ENCODE measurements around the gene SETD1B. TPM values are rescaled to one million over a fixed set of nuclear protein-coding genes. Genes with fewer than 3 reads are reported as not detected.
A peak's percentile ranks its signal among the peaks of the same experiment; 100 is the strongest.

SETD1B gene
- total RNA-seq, 2 experiments from 2014 or later = 32.6 to 34.1 TPM

DNA sequence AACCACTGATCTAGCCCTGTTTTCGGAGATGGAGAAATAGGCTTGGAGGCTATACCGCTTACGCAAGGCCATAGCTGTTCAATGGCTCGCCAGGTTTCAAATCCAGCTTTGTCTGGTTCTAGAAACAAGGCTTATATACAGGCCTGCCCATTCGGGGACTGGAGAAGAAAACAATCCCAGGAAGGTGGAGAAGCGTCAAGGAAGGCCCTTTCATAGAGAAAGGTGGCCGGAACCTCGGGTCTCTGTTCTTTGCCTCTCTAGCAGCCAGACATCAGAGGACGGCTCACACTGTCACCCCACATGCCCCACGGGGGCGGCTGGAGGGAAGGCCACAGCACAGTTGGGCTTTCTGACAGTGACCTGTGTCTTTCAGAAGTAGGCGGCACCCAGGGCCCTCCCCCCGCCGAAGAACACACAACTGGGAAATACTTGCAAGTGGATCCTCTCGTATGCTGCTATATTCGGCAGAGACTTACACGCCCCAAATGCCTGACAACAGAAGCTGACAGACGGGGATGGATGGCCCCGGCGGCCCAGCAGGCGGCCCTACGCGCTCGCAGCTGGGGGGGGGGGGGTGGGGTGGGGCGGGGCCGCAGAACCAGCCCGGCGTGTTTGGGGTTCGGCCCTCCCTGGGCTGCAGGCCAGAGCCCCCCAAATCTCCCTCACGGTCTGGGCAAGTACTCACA is 4.5 kb upstream of the SETD1B start:
- H3K4me3 Mint-ChIP-seq = peak overlapping the region; percentile 82
- ChIA-PET POLR2A (no interaction called here), CTCF (interaction anchor here (0.6 to 40.9 kb wide), 5 partner anchors 1 to 89 kb away, joined by 3 to 1058 read pairs (median 3); partner anchors contain the start of genes PSMD9, RHOF and SETD1B)
- peak overlapping the region; percentile 92 for H3K27ac Mint-ChIP-seq
- peaks cover 38% of the 10 kb centered on the region for H3K4me1 Mint-ChIP-seq
- peaks cover 44% of the 10 kb centered on the region for H3K36me3 Mint-ChIP-seq (ENCODE audit: low read depth)
- DNase-seq = peak; percentile 67
- H3K9me3 Mint-ChIP-seq = no peaks in the 10 kb centered on the region
- no peaks in the 10 kb centered on the region for H3K27me3 Mint-ChIP-seq

DNA sequence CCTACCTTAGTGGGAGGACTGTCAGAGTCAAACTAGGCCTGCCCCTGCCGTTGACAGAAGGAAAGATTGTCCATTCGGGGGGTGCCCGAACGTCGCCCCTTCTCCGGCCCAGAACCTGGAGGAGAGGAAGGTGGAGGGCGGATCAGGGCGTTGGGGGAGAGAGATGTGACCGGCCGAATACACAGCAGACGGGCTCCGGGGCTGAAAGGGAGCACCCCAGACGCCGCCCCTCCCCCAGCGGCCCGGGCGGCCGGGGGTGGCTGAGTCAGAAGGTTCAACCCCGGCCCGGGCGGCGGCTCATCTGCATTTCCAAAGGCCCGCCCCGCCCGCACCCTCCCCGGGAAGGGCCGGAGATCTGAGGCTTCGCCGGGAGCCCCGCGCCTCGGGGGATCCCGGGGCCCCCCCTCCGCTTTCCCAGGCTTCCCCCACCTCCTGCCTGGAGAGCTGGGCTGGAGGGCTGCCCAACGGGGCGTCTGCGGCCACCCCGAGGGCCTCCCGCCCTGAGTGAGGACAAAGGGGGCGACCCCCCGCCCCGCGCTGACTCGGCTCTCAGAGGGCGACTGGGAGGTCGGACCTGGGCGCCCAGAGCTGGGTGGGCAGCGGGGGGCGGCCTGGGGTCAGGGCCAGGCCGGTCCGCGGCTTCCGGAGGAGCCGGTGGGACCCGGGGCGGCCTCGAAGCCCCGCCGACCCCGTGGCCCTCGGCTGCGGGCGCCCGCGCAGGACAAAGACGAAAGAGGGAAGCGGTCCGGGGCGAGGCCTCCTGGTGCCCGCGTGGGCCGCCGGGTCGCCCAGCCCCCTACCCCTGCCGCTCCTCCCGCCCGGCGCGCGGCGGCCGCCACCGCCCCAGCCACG is 3.7 kb upstream of the SETD1B start:
- DNase-seq = peak; percentile 80
- POLR2A ChIA-PET = interaction anchor here (0.6 kb wide), 1 partner anchor 84 kb away, joined by 4 read pairs; no protein-coding TSS in a partner anchor
- Mint-ChIP-seq H3K36me3 (ENCODE audit: low read depth) (peaks cover 41% of the 10 kb centered on the region), H3K27me3 (no peaks in the 10 kb centered on the region), H3K4me1 (peaks cover 30% of the 10 kb centered on the region), H3K27ac (peak overlapping the region; percentile 92), H3K4me3 (peak overlapping the region; percentile 82), H3K9me3 (no peaks in the 10 kb centered on the region)
- CTCF ChIA-PET = interaction anchor here (0.6 to 40.9 kb wide), 4 partner anchors 0 to 671 kb away, joined by 3 to 1058 read pairs (median 530); partner anchors contain the start of genes RHOF and SETD1B

DNA sequence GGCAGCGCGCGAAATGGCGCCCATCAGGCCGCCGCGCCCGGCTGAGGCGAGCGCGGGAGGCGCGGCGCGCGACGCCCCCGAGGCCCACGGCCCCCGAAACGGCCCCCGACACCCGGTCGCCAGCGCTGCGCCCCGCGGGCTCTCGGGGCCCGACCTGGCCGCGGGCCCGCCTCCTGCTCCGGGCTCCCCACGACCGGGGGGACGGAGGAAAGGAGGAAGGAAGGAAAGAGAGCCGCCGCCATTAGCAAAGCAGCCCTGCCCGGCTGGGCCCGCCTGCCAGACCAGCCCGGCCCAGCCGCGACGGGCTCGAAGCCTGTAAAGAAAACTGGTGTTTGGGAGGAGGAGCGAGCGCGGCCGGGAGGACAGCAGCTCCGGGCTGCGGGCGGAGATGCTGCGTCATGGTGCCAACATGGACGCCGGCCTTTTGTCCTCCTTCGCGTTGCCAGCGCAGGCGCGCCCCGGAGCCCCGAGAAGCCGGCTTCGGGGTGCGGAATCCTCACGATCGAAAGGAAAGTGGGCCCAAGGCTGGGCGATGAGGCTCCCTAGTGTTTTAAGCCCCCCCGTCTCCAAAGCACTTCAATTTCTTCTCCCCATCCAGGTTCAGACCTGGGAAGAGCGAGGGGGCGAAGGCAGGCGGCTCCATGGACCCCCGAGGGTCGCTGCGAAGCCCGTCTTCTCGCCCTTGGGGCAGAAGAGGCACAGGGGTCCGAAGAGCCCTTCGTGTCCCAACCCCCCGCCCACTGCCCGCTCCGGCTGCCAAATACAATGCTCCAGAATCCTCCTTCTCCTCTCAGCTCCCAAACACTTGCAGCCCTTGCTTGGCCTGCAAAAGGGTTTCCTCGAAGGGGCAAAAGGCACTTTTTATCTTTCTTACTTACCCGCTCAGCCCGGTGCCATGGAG is 2.9 kb upstream of the SETD1B start:
- Mint-ChIP-seq H3K36me3 (ENCODE audit: low read depth) (peaks cover 42% of the 10 kb centered on the region), H3K4me3 (peak overlapping the region; percentile 84), H3K27ac (peak overlapping the region; percentile 98), H3K27me3 (no peaks in the 10 kb centered on the region), H3K9me3 (no peaks in the 10 kb centered on the region), H3K4me1 (peaks cover 23% of the 10 kb centered on the region)
- DNase-seq = peak; percentile 72
- POLR2A ChIA-PET = interaction anchor here (0.6 to 2.6 kb wide), 6 partner anchors 9 to 88 kb away, joined by 3 to 10 read pairs (median 4); partner anchors contain the start of gene PSMD9
- CTCF ChIA-PET = interaction anchor here (0.6 to 40.9 kb wide), 4 partner anchors 1 to 672 kb away, joined by 3 to 1058 read pairs (median 530); partner anchors contain the start of genes RHOF and SETD1B

- Mint-ChIP-seq H3K4me3 (peak overlapping the region; percentile 84), H3K9me3 (no peaks in the 10 kb centered on the region), H3K4me1 (peaks cover 29% of the 10 kb centered on the region), H3K27ac (peak overlapping the region; percentile 98), H3K36me3 (ENCODE audit: low read depth) (peaks cover 45% of the 10 kb centered on the region), H3K27me3 (no peaks in the 10 kb centered on the region)
- ChIA-PET POLR2A (interaction anchor here (0.6 to 2.6 kb wide), 7 partner anchors 10 to 564 kb away, joined by 3 to 10 read pairs (median 3); partner anchors contain the start of gene PSMD9), CTCF (interaction anchor here (0.9 to 40.9 kb wide), 4 partner anchors 2 to 305 kb away, joined by 3 to 1058 read pairs (median 532); partner anchors contain the start of genes PSMD9, RHOF and SETD1B)
- peak; percentile 59 for DNase-seq
Measured at GRCh38 chr12:121801595-121802484, 2.0 kb upstream of the SETD1B start.

DNA sequence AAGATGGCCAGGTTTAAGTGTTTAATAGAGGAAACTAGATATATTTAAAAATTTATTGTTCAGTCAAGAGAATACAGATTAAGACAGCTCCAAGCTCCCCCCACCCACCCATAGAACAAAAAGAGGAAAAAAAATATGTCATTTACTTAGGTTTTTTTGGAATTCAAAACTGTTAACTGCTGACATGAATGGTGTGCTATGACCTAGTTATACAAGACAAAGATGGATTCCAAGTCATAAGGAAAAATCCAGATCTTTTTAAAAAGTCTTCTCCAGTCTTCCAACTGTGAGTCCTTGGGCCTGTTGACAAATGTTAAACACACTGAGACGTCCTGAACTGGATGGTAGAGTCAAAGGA is 1.3 kb upstream of the SETD1B start:
- Mint-ChIP-seq H3K4me3 (peak overlapping the region; percentile 84), H3K9me3 (no peaks in the 10 kb centered on the region), H3K36me3 (ENCODE audit: low read depth) (peaks cover 45% of the 10 kb centered on the region), H3K27me3 (no peaks in the 10 kb centered on the region), H3K27ac (peak overlapping the region; percentile 98), H3K4me1 (peaks cover 30% of the 10 kb centered on the region)
- no peak for DNase-seq
- ChIA-PET POLR2A (interaction anchor here (0.6 to 5.5 kb wide), 7 partner anchors 8 to 564 kb away, joined by 3 to 21 read pairs (median 4); no protein-coding TSS in a partner anchor), CTCF (interaction anchor here (1.6 to 40.9 kb wide), 3 partner anchors 3 to 86 kb away, joined by 5 to 1058 read pairs (median 1058); partner anchors contain the start of genes PSMD9, RHOF and SETD1B)

DNA sequence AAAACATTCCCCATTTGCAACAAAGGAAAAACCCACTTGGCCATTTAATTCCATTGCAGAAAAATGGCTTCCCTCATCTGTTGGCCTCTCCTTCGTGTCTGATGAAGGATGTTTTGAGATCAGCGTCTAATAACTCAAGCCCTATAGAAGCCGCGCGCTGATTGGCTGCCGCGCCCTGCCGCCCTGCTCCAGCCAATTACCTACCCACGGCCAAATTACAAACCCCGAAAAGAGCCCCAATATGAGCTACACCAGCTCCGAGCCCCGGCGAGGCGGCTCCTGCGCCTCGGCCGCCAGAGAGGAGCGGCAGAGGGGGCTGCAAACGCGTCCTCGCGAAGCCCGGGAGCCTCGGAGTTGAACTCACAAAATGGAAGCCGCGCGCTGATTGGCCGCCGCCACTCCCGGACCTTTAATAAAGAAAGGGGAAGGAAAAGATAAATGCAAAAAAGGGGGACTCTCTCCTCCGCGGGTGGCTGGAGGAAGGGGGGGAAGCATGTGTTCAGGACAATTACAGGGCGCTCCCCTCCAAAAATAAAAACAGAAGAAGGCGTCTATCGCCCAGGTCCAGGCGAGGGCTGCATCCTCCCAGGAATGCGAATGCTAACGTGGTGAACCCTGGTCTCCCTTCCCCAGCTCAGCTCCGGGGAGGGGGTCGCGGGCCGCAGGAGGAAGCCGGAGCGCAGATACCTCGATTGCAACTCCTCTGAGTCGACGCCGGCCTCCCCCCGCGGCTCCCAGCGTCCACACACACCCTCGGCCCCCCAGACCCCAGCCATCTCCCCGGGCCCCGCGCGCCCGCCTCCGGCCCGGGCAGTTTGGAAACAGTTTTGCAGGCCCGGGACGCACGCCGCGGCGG is 738 bp upstream of the SETD1B start:
- ChIA-PET POLR2A (interaction anchor here (0.6 to 5.5 kb wide), 4 partner anchors 8 to 280 kb away, joined by 3 to 21 read pairs (median 7); no protein-coding TSS in a partner anchor), CTCF (interaction anchor here (0.6 to 40.9 kb wide), 4 partner anchors 3 to 385 kb away, joined by 3 to 1058 read pairs (median 532); partner anchors contain the start of genes PSMD9, RHOF and SETD1B)
- Mint-ChIP-seq H3K4me1 (peaks cover 30% of the 10 kb centered on the region), H3K27me3 (no peaks in the 10 kb centered on the region), H3K36me3 (ENCODE audit: low read depth) (peaks cover 45% of the 10 kb centered on the region), H3K9me3 (no peaks in the 10 kb centered on the region), H3K27ac (peak overlapping the region; percentile 98), H3K4me3 (peak overlapping the region; percentile 84)
- peak; percentile 91 for DNase-seq

- no peaks in the 10 kb centered on the region for H3K27me3 Mint-ChIP-seq
- POLR2A ChIA-PET = interaction anchor here (5.5 kb wide), 1 partner anchor 10 kb away, joined by 21 read pairs; no protein-coding TSS in a partner anchor
- DNase-seq = peak; percentile 56
- CTCF ChIA-PET = interaction anchor here (0.6 to 28.3 kb wide), 4 partner anchors 21 to 933 kb away, joined by 3 to 1058 read pairs (median 5); partner anchors contain the start of genes CFAP251 and RHOF
- peaks cover 27% of the 10 kb centered on the region for H3K4me1 Mint-ChIP-seq
- no peaks in the 10 kb centered on the region for H3K9me3 Mint-ChIP-seq
- peak overlapping the region; percentile 79 for H3K4me3 Mint-ChIP-seq
- peaks cover 44% of the 10 kb centered on the region for H3K36me3 Mint-ChIP-seq (ENCODE audit: low read depth)
- H3K27ac Mint-ChIP-seq = peak overlapping the region; percentile 96
Measured at GRCh38 chr12:121804417-121805111, 755 bp downstream of the SETD1B start.

- Mint-ChIP-seq H3K9me3 (no peaks in the 10 kb centered on the region), H3K4me3 (peak overlapping the region; percentile 79), H3K27me3 (no peaks in the 10 kb centered on the region), H3K36me3 (ENCODE audit: low read depth) (peaks cover 45% of the 10 kb centered on the region), H3K4me1 (peaks cover 31% of the 10 kb centered on the region), H3K27ac (peak overlapping the region; percentile 96)
- ChIA-PET POLR2A (interaction anchor here (5.5 kb wide), 1 partner anchor 11 kb away, joined by 21 read pairs; no protein-coding TSS in a partner anchor), CTCF (interaction anchor here (0.6 to 28.3 kb wide), 2 partner anchors 22 to 96 kb away, joined by 4 to 1058 read pairs; partner anchors contain the start of gene RHOF)
- no peak for DNase-seq
Measured at GRCh38 chr12:121805171-121806008, 1.6 kb downstream of the SETD1B start.

GRCh38 chr12:121806009-121806545 is 2.3 kb downstream of the SETD1B start:
- H3K27ac Mint-ChIP-seq = peak overlapping the region; percentile 85
- H3K36me3 Mint-ChIP-seq (ENCODE audit: low read depth) = peaks cover 42% of the 10 kb centered on the region
- ChIA-PET CTCF (interaction anchor here (0.5 to 28.3 kb wide), 6 partner anchors 9 to 83 kb away, joined by 3 to 1058 read pairs (median 4); partner anchors contain the start of genes PSMD9 and RHOF), POLR2A (interaction anchor here (0.6 to 5.5 kb wide), 2 partner anchors 11 to 13 kb away, joined by 10 to 21 read pairs; no protein-coding TSS in a partner anchor)
- H3K4me1 Mint-ChIP-seq = peaks cover 38% of the 10 kb centered on the region
- no peaks in the 10 kb centered on the region for H3K27me3 Mint-ChIP-seq
- H3K9me3 Mint-ChIP-seq = no peaks in the 10 kb centered on the region
- peak overlapping the region; percentile 79 for H3K4me3 Mint-ChIP-seq
- peak; percentile 38 for DNase-seq
